GM23338 (cell line): ENCODE measurements around the gene CKAP2.

Experiments
- EZH2 ChIP-seq: fragments of 200-600 bp; sonication (generic); IDR thresholded peaks from one replicate; pipeline ENCODE4 v1.8.0; 2017; ENCODE audit warnings: antibody characterized with exemption, mild to moderate bottlenecking, low read depth; ENCODE audit not compliant: unreplicated experiment
- EZH2phosphoT487 ChIP-seq: fragments of 200-600 bp; sonication (generic); IDR thresholded peaks from one replicate; pipeline ENCODE4 v1.8.1; 2018; ENCODE audit warnings: antibody characterized with exemption; ENCODE audit not compliant: unreplicated experiment
- POLR2AphosphoS5 ChIP-seq: IDR thresholded peaks from 2 replicates; pipeline ENCODE4 v1.6.1; 2016; ENCODE audit warnings: antibody characterized with exemption, low read depth
- TF ChIP-seq, protein P1 (sequence below), 2 experiments: fragments of 200-600 bp in 1 of 2; sonication (generic) in 1 of 2; conservative IDR thresholded peaks; 2 replicates each; pipeline versions ENCODE4 v1.5.1 to v1.6.1; 2016 to 2017; ENCODE audit warnings: antibody characterized with exemption in 2 of 2, low read depth in 2 of 2, mild to moderate bottlenecking in 2 of 2, moderate library complexity in 1 of 2
- TF ChIP-seq, protein P2 (sequence below): IDR thresholded peaks from one replicate; pipeline ENCODE4 v1.6.1; 2018; ENCODE audit warnings: antibody characterized with exemption; ENCODE audit not compliant: unreplicated experiment

DNA sequence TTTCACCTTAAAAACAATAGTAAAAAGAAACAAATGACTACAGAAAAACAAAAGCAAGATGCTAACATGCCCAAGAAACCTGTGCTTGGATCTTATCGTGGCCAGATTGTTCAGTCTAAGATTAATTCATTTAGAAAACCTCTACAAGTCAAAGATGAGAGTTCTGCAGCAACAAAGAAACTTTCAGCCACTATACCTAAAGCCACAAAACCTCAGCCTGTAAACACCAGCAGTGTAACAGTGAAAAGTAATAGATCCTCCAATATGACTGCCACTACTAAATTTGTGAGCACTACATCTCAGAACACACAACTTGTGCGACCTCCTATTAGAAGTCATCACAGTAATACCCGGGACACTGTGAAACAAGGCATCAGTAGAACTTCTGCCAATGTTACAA is 6.0 kb downstream of the CKAP2 start:
- TF ChIP-seq, protein P1, sequence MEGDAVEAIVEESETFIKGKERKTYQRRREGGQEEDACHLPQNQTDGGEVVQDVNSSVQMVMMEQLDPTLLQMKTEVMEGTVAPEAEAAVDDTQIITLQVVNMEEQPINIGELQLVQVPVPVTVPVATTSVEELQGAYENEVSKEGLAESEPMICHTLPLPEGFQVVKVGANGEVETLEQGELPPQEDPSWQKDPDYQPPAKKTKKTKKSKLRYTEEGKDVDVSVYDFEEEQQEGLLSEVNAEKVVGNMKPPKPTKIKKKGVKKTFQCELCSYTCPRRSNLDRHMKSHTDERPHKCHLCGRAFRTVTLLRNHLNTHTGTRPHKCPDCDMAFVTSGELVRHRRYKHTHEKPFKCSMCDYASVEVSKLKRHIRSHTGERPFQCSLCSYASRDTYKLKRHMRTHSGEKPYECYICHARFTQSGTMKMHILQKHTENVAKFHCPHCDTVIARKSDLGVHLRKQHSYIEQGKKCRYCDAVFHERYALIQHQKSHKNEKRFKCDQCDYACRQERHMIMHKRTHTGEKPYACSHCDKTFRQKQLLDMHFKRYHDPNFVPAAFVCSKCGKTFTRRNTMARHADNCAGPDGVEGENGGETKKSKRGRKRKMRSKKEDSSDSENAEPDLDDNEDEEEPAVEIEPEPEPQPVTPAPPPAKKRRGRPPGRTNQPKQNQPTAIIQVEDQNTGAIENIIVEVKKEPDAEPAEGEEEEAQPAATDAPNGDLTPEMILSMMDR (conservative IDR thresholded peaks at IDR 0.05; ENCODE audit: low read depth in 2 of 2): no peak
- TF ChIP-seq EZH2phosphoT487 (no peak), EZH2 (no peak), POLR2AphosphoS5 (no peak)
- TF ChIP-seq, protein P2, sequence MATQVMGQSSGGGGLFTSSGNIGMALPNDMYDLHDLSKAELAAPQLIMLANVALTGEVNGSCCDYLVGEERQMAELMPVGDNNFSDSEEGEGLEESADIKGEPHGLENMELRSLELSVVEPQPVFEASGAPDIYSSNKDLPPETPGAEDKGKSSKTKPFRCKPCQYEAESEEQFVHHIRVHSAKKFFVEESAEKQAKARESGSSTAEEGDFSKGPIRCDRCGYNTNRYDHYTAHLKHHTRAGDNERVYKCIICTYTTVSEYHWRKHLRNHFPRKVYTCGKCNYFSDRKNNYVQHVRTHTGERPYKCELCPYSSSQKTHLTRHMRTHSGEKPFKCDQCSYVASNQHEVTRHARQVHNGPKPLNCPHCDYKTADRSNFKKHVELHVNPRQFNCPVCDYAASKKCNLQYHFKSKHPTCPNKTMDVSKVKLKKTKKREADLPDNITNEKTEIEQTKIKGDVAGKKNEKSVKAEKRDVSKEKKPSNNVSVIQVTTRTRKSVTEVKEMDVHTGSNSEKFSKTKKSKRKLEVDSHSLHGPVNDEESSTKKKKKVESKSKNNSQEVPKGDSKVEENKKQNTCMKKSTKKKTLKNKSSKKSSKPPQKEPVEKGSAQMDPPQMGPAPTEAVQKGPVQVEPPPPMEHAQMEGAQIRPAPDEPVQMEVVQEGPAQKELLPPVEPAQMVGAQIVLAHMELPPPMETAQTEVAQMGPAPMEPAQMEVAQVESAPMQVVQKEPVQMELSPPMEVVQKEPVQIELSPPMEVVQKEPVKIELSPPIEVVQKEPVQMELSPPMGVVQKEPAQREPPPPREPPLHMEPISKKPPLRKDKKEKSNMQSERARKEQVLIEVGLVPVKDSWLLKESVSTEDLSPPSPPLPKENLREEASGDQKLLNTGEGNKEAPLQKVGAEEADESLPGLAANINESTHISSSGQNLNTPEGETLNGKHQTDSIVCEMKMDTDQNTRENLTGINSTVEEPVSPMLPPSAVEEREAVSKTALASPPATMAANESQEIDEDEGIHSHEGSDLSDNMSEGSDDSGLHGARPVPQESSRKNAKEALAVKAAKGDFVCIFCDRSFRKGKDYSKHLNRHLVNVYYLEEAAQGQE: no peak
